K562 (cell line): Measurements from ENCODE around the gene TMEM53. TPM values are rescaled to one million over a fixed set of nuclear protein-coding genes. Genes with fewer than 3 reads are reported as not detected.
A peak's percentile ranks its signal among the peaks of the same experiment; 100 is the strongest.

ENCODE experiments used
- CSDE1 ChIP-seq, 2 experiments: fragments of 450-650 bp; IDR thresholded peaks; 2 replicates each; pipeline ENCODE4 v1.6.1; 2016; ENCODE audit warnings: mild to moderate bottlenecking in 1 of 2
- DDX20 ChIP-seq: fragments of 450-650 bp; IDR thresholded peaks from 2 replicates; pipeline ENCODE4 v1.6.1; 2016; ENCODE audit warnings: missing genetic modification characterization, low read depth, mild to moderate bottlenecking, missing compliant biosample characterization, moderate library complexity
- ESRRB ChIP-seq: fragments of 250-450 bp; sonication (Bioruptor Pico); IDR thresholded peaks from 2 replicates; pipeline ENCODE4 v1.5.0; 2020; ENCODE audit warnings: mild to moderate bottlenecking, moderate library complexity, borderline replicate concordance
- FOSL1 ChIP-seq: fragments of 200-800 bp; sonication (Bioruptor generic); conservative IDR thresholded peaks from 2 replicates; pipeline ENCODE4 v1.6.1; 2016; ENCODE audit warnings: missing genetic modification characterization, missing compliant biosample characterization
- GATA2 ChIP-seq: sonication (generic); formaldehyde crosslinking; IDR thresholded peaks from 2 replicates; pipeline ENCODE4 v1.4.0; 2020; ENCODE audit warnings: mild to moderate bottlenecking, missing genetic modification reagents
- GTF2F1 ChIP-seq: IDR thresholded peaks from 2 replicates; pipeline ENCODE4 v1.6.1; 2011; ENCODE audit warnings: low read depth, low read length, improper control_type of control experiment
- HINFP ChIP-seq: fragments of 450-650 bp; conservative IDR thresholded peaks from 2 replicates; pipeline ENCODE4 v1.6.1; 2016; ENCODE audit warnings: missing genetic modification characterization, low read depth, mild to moderate bottlenecking, control low read depth, missing compliant biosample characterization
- HMG20A ChIP-seq: fragments of 450-650 bp; formaldehyde crosslinking; conservative IDR thresholded peaks from 2 replicates; pipeline ENCODE4 v1.4.0; 2020; ENCODE audit warnings: mild to moderate bottlenecking, mixed read lengths
- NONO ChIP-seq, 2 experiments: fragments of 200-400 bp in 1 of 2; fragments of 450-650 bp in 1 of 2; formaldehyde crosslinking in 1 of 2; IDR thresholded peaks; 2 replicates each; pipeline ENCODE4 v1.6.1; 2017; ENCODE audit warnings: low read depth in 2 of 2, mild to moderate bottlenecking in 2 of 2, moderate library complexity in 2 of 2, low read length in 1 of 2
- RAD51 ChIP-seq: fragments of 450-650 bp; IDR thresholded peaks from 2 replicates; pipeline ENCODE4 v1.7.1; 2016; ENCODE audit warnings: low read depth, mild to moderate bottlenecking, borderline replicate concordance
- RBM34 ChIP-seq: fragments of 200-400 bp; formaldehyde crosslinking; IDR thresholded peaks from 2 replicates; pipeline ENCODE4 v1.6.1; 2018; ENCODE audit warnings: low read length, borderline replicate concordance; ENCODE audit not compliant: insufficient read depth
- RCOR1 ChIP-seq, 2 experiments: IDR thresholded peaks; 2 replicates each; pipeline ENCODE4 v1.6.1; 2012; ENCODE audit warnings: low read depth in 2 of 2, low read length in 2 of 2, borderline replicate concordance in 1 of 2, improper control_type of control experiment in 1 of 2
- REST ChIP-seq, 2 experiments: fragments of 450-650 bp; formaldehyde crosslinking in 1 of 2; IDR thresholded peaks; 2 replicates each; pipeline versions ENCODE4 v1.4.0 to v1.6.1; 2014 to 2020; ENCODE audit warnings: mild to moderate bottlenecking in 2 of 2, borderline replicate concordance in 1 of 2, low read depth in 1 of 2
- ZNF511 ChIP-seq: sonication (generic); formaldehyde crosslinking; IDR thresholded peaks from 2 replicates; pipeline ENCODE4 v1.8.0; 2022; ENCODE audit warnings: mild to moderate bottlenecking, missing genetic modification reagents
- ZNF589 ChIP-seq: fragments of 200-800 bp; sonication (Bioruptor generic); IDR thresholded peaks from 2 replicates; pipeline ENCODE4 v1.6.1; 2016; ENCODE audit warnings: low read depth, missing genetic modification characterization, missing compliant biosample characterization
- ZNF75A ChIP-seq: fragments of 450-650 bp; formaldehyde crosslinking; IDR thresholded peaks from 2 replicates; pipeline ENCODE4 v1.4.0; 2020; ENCODE audit warnings: mild to moderate bottlenecking
- polyA plus RNA-seq, 8 experiments: library from polyadenylated mRNA; depleted of rRNA in 4 of 8; stranded (reverse) in 5 of 8; unstranded in 3 of 8; fragments of >200 nt; fragmentation: Nextera tagmentation in 2 of 8; fragmentation: Illumina TruSeq in 1 of 8; extraction: Ambion mirVana in 2 of 8; extraction: Trizol in 1 of 8; gene quantifications; 2 replicates each; pipeline versions ENCODE4 v1.2.1 to v1.2.3, GENCODE V29; 2011 to 2014; ENCODE audit warnings: inconsistent platforms in 1 of 8, missing spikeins in 1 of 8
- total RNA-seq, 7 experiments: library from RNA; depleted of rRNA in 6 of 7; stranded (reverse); fragments of >200 nt in 6 of 7; fragmentation: Illumina TruSeq in 2 of 7; extraction: Trizol in 2 of 7; gene quantifications; 2 replicates each; pipeline versions ENCODE4 v1.2.1 to v1.2.3, GENCODE V29; 2011 to 2021; ENCODE audit warnings: low replicate concordance in 1 of 7

Gene TMEM53
- total and polyA plus RNA-seq, 9 of the 15 experiments (the other 6 are each of a cell fraction or from before 2014, with no cell fraction given), result 0.23 to 3.7 (median 2.0) TPM

GRCh38 chr1:44631647-44632539 lies 42.4 kb downstream of the TMEM53 start (continued):
- TF ChIP-seq HINFP (tag) (no peak), HMG20A (CRISPR knock-in tag) (no peak), GATA2 (CRISPR knock-in tag) (peak; percentile 77), FOSL1 (peak; percentile 68; the same call in 1 of the 2 replicates), ZNF511 (CRISPR knock-in tag) (0 out of 2 replicates have a peak, but pooled peaks have one; percentile 5), ZNF589 (CRISPR knock-in tag) (no peak), ESRRB (CRISPR knock-in tag) (no peak), GTF2F1 (no peak), RCOR1 (IDR thresholded peaks at IDR 0.05; ENCODE audit: borderline replicate concordance in 1 of 2, low read depth in 2 of 2, low read length in 2 of 2) (peak in 1 of 2 experiments; percentile 11; a peak in 1 of 4 replicates), RAD51 (peak; percentile 97), REST (IDR thresholded peaks at IDR 0.05; ENCODE audit: borderline replicate concordance) (peak; percentile 84), REST (CRISPR knock-in tag; IDR thresholded peaks at IDR 0.05; ENCODE audit: low read depth) (peak; percentile 87), ZNF75A (CRISPR knock-in tag) (no peak), DDX20 (no peak), RBM34 (no peak), NONO (IDR thresholded peaks at IDR 0.05; ENCODE audit: low read depth in 2 of 2, low read length in 1 of 2) (peak; percentile 95 to 96), CSDE1 (IDR thresholded peaks at IDR 0.05) (no peak)
